BLaER1 treated with 17β-estradiol and CSF1 and Interleukin-3, amounts not matched to agents 10 nM and 100 nM (cell line): ENCODE data around the gene DECR2.

ENCODE experiments used
- H3K27ac ChIP-seq, 11 experiments: shearing (Covaris generic); formaldehyde crosslinking; 2 replicates each; pipeline ENCODE4 v1.8.1; 2022
- H3K27me3 ChIP-seq, 11 experiments: shearing (Covaris generic); formaldehyde crosslinking; 2 replicates each; pipeline ENCODE4 v1.8.1; 2022
- H3K36me3 ChIP-seq, 11 experiments: shearing (Covaris generic); formaldehyde crosslinking; 2 replicates each; pipeline ENCODE4 v1.8.1; 2022
- H3K4me1 ChIP-seq, 10 experiments: shearing (Covaris generic); formaldehyde crosslinking; 2 replicates each; pipeline ENCODE4 v1.8.1; 2022
- H3K4me2 ChIP-seq, 11 experiments: shearing (Covaris generic); formaldehyde crosslinking; 2 replicates each; pipeline ENCODE4 v1.8.1; 2022
- H3K4me3 ChIP-seq, 10 experiments: shearing (Covaris generic); formaldehyde crosslinking; 2 replicates each; pipeline ENCODE4 v1.8.1; 2022
- H3K9ac ChIP-seq, 11 experiments: shearing (Covaris generic); formaldehyde crosslinking; 2 replicates each; pipeline ENCODE4 v1.8.1; 2022
- H3K9me3 ChIP-seq, 11 experiments: shearing (Covaris generic); formaldehyde crosslinking; replicated peaks in 1 of 11; 2 replicates each; pipeline ENCODE4 v1.8.1; 2022
- H4K20me1 ChIP-seq, 11 experiments: shearing (Covaris generic); formaldehyde crosslinking; 2 replicates each; pipeline ENCODE4 v1.8.1; 2022
- Cebpa-rat ChIP-seq, 11 experiments: shearing (Covaris generic); IDR thresholded peaks; 2 replicates each; pipeline ENCODE4 v1.8.1; 2022

Gene DECR2

GRCh38 chr16:460787-461186 lies 59.1 kb downstream of the DECR2 start:
- TF ChIP-seq Cebpa-rat (IDR thresholded peaks at IDR 0.05): no peak
- H3K9me3 ChIP-seq: no peaks in the 10 kb centered on the region
- no peaks in the 10 kb centered on the region for H3K27me3 ChIP-seq
- H3K4me2 ChIP-seq: no peak overlapping the region
- H3K4me3 ChIP-seq: no peak overlapping the region
- H3K9ac ChIP-seq: no peak overlapping the region
- peaks cover 17 to 46% (median 29%) of the 10 kb centered on the region in 10 experiments; a peak in 19 of 20 replicates for H3K4me1 ChIP-seq
- peaks cover 17 to 100% (median 89%) of the 10 kb centered on the region in 11 experiments; a peak in 21 of 22 replicates for H4K20me1 ChIP-seq
- peaks cover 22 to 53% (median 47%) of the 10 kb centered on the region in 11 experiments for H3K36me3 ChIP-seq
- no peak overlapping the region for H3K27ac ChIP-seq
